CD4-positive, alpha-beta T cell treated with Interleukin-10 for 1 hour (primary cell): ENCODE measurements around the gene DPY19L2.

ENCODE experiments used
- DNase-seq: peaks from one replicate; pipeline ENCODE4 v3.0.0-alpha.2; 2020

DPY19L2 gene

GRCh38 chr12:63525831-63526230 lies 142.5 kb downstream of the DPY19L2 start:
- DNase-seq: no peak

GRCh38 chr12:63521706-63522105 lies 146.6 kb downstream of the DPY19L2 start:
- no peak for DNase-seq
